ENCODE measurements around the gene METAP1D. TPM values are rescaled to one million over a fixed set of nuclear protein-coding genes. Genes with fewer than 3 reads are reported as not detected.

Gene METAP1D
- total and polyA plus RNA-seq, 12 donors, result 1.7 to 21.8 (median 7.8) TPM

GRCh38 chr2:171965661-171966060 is 34.1 kb upstream of the METAP1D start:
- intact Hi-C loops (cut with DNase I), result no loop called here
- no peak for TF ChIP-seq CTCF (IDR thresholded peaks at IDR 0.05)
- no peak for TF ChIP-seq POLR2A (IDR thresholded peaks at IDR 0.05)

GRCh38 chr2:171966235-171966634 is 33.5 kb upstream of the METAP1D start:
- no peak for TF ChIP-seq POLR2A (IDR thresholded peaks at IDR 0.05)
- no peak for TF ChIP-seq CTCF (IDR thresholded peaks at IDR 0.05)
- H3K27ac ChIP-seq, result no peak overlapping the region
- H3K36me3 ChIP-seq (replicated peaks in 1 of 2), result peaks cover 0 to 18% of the 10 kb centered on the region in 2 donors
- intact Hi-C loops (cut with DNase I), result no loop called here
- no peak overlapping the region for H3K4me3 ChIP-seq
- no peaks in the 10 kb centered on the region for H3K27me3 ChIP-seq
- WGBS, 4 donors, result 90 to 99% (median 96%) methylated on average over 8 of the region's 8 CpGs
- DNase-seq, result no peak
- peaks cover 0 to 3% of the 10 kb centered on the region in 2 donors for H3K4me1 ChIP-seq (replicated peaks in 1 of 2)
- H3K9me3 ChIP-seq (replicated peaks in 1 of 3), result no peaks in the 10 kb centered on the region

More at GRCh38 chr2:171965661-171966060, 34.1 kb upstream of the METAP1D start:
- 94 to 97% (median 95%) methylated on average over 3 of the region's 3 CpGs for WGBS, 4 donors
- Histone ChIP-seq H3K27ac (no peak overlapping the region), H3K9me3 (replicated peaks in 1 of 3) (no peaks in the 10 kb centered on the region), H3K36me3 (replicated peaks in 1 of 2) (peaks cover 0 to 18% of the 10 kb centered on the region in 2 donors), H3K4me3 (no peak overlapping the region), H3K27me3 (no peaks in the 10 kb centered on the region), H3K4me1 (replicated peaks in 1 of 2) (peaks cover 2 to 8% of the 10 kb centered on the region in 2 donors)
- DNase-seq, result no peak

DNA sequence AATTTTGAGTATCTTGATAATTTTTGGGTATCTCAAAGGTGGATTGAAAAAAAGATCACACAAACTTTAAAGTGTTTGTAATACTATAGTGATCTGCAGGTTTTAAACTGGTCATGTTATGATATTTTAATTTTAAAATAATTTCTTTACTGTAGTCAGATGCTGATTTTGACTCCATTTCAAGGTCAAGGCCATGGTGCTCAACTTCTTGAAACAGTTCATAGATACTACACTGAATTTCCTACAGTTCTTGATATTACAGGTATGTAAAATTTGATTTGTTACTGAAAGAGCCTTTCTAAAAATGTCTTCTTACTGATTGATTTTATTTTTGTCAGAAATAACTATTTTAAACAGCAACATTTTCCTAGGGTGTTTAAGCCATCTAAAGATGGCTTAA is 33.1 kb upstream of the METAP1D start:
- H3K9me3 ChIP-seq (replicated peaks in 1 of 3), result no peaks in the 10 kb centered on the region
- no peaks in the 10 kb centered on the region for H3K27me3 ChIP-seq
- H3K27ac ChIP-seq, result no peak overlapping the region
- DNase-seq, result no peak
- TF ChIP-seq CTCF (IDR thresholded peaks at IDR 0.05), result no peak
- no peak for TF ChIP-seq POLR2A (IDR thresholded peaks at IDR 0.05)
- intact Hi-C loops (cut with DNase I), result no loop called here
- H3K4me1 ChIP-seq (replicated peaks in 1 of 2), result no peaks in the 10 kb centered on the region
- no peak overlapping the region for H3K4me3 ChIP-seq
- H3K36me3 ChIP-seq (replicated peaks in 1 of 2), result peaks cover 0 to 18% of the 10 kb centered on the region in 2 donors

DNA sequence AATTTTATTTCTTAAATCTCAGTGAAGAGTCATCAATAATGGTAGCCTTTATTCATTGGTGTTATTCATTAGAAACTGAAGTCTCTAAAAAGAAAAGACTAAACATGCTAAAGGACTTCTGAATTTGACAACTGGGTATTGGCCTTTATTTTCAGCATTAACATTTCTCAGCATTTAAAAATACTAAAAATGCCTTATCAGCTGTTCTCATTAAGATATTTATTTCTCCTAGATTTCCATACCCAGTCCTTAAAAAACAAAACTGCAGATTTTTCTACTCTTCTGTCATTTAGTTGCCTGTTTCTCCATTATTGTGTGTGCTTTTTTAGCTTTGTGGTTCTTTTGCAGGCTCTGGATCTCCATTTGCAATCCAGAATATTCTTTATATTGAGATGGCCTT is 31.2 kb upstream of the METAP1D start:
- Histone ChIP-seq H3K27me3 (no peaks in the 10 kb centered on the region), H3K4me3 (no peak overlapping the region), H3K27ac (no peak overlapping the region), H3K4me1 (replicated peaks in 1 of 2) (no peaks in the 10 kb centered on the region), H3K9me3 (replicated peaks in 1 of 3) (no peaks in the 10 kb centered on the region), H3K36me3 (replicated peaks in 1 of 2) (peaks cover 0 to 18% of the 10 kb centered on the region in 2 donors)
- no peak for DNase-seq
- intact Hi-C loops (cut with DNase I), result no loop called here
- no peak for TF ChIP-seq POLR2A (IDR thresholded peaks at IDR 0.05)
- no peak for TF ChIP-seq CTCF (IDR thresholded peaks at IDR 0.05)
